ENCODE measurements around the gene DOC2B. TPM values are rescaled to one million over a fixed set of nuclear protein-coding genes. Genes with fewer than 3 reads are reported as not detected.
"Not testable (repeated sequence)": the region's sequence is repeated elsewhere in the genome, so short reads cannot be mapped to it uniquely, and the experiment has no call there.

DOC2B gene
- total RNA-seq, 1 donor from 2014 or later = 0.32 TPM

DNA sequence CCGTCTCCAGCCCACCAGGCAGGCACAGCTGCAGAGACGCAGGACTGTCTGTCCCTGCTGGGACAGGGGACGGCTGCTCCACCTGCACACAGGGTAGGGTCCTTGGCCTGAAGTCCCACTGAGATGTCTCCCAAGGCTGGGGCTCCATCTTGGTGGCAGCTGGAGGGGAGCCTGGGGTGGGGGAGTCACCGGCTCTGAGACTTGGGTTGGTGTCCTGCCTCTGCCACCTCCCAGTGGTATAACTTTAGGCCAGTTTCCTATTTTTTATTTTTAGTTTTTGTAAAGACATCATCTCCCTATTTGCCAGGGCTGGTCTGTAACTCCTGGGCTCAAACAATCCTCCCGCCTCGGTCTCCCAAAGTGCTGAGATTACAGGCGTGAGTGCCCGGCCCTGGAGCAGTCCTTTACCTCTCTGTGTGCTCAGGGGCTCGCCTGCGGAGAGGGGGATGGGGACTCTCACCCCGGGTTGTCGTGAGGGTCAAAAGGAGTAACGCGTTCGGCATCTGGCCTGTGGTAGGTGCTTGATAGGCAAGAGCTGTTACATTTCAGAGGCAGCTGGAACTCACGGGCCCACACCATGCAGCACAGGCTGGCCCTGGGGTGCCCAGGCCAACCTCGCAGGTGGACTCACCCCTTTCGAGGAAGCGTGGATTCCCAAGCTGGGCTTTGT, 46.6 kb upstream of the DOC2B start:
- no peak overlapping the region for H3K27ac Mint-ChIP-seq (ENCODE audit: unreplicated experiment)
- peak; percentile 57 for DNase-seq (ENCODE audit: low spot score)
- TF ChIP-seq, protein P1, sequence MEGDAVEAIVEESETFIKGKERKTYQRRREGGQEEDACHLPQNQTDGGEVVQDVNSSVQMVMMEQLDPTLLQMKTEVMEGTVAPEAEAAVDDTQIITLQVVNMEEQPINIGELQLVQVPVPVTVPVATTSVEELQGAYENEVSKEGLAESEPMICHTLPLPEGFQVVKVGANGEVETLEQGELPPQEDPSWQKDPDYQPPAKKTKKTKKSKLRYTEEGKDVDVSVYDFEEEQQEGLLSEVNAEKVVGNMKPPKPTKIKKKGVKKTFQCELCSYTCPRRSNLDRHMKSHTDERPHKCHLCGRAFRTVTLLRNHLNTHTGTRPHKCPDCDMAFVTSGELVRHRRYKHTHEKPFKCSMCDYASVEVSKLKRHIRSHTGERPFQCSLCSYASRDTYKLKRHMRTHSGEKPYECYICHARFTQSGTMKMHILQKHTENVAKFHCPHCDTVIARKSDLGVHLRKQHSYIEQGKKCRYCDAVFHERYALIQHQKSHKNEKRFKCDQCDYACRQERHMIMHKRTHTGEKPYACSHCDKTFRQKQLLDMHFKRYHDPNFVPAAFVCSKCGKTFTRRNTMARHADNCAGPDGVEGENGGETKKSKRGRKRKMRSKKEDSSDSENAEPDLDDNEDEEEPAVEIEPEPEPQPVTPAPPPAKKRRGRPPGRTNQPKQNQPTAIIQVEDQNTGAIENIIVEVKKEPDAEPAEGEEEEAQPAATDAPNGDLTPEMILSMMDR (IDR thresholded peaks at IDR 0.05) = no peak
- no peaks in the 10 kb centered on the region for H3K9me3 Mint-ChIP-seq (ENCODE audit: low read depth)
- no peak overlapping the region for H3K4me3 Mint-ChIP-seq (ENCODE audit: unreplicated experiment)
- no peaks in the 10 kb centered on the region for H3K36me3 Mint-ChIP-seq (ENCODE audit: low read depth)
- peaks cover 5% of the 10 kb centered on the region for H3K4me1 Mint-ChIP-seq (ENCODE audit: low read depth)
- H3K27me3 Mint-ChIP-seq (ENCODE audit: low read depth) = peaks cover 2% of the 10 kb centered on the region

DNA sequence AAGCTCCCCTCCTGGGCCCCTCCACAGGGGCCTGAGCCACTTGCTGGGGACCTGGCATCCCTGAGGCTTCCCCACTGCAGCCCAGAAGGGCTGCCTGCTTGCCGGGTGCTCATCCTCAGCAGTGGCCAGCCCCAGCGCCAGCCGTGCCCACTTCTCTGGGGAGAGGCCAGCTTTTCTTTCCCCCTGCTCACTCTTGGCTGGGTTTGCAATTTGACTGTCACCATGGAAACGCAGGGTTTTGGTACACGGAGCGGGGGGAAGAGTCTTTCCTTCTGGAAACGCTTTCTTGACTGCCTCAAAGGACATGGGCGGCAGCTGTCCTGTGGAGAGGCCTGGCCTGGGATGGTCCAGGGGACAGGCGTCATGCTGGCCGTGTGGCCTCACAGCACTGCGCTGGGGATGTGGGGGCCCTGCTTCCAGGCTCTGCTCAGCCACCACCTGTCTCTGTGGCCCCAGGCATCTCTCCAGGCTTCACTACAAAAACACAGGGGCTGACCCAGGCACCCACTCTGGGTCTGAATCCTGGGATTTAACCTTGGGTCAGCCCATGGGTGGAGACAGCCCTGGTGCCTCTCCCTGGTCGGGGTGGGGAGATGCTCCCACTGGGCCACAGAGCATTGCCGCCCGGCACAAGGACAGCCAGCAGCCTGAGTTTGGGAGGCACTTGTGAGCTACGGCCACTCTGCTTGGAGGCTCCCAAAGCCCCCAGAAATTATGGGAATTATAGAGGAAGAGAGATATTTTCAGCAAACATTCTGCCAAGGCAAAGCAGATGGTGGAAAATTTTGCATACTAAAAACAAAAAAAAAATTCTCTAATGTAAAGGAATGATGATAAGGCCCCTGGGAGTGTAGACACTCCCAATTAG, 45.9 kb upstream of the DOC2B start:
- Mint-ChIP-seq H3K4me3 (ENCODE audit: unreplicated experiment) (no peak overlapping the region), H3K9me3 (ENCODE audit: low read depth) (no peaks in the 10 kb centered on the region), H3K4me1 (ENCODE audit: low read depth) (peaks cover 5% of the 10 kb centered on the region), H3K27me3 (ENCODE audit: low read depth) (peaks cover 2% of the 10 kb centered on the region), H3K36me3 (ENCODE audit: low read depth) (no peaks in the 10 kb centered on the region), H3K27ac (ENCODE audit: unreplicated experiment) (no peak overlapping the region)
- DNase-seq (ENCODE audit: low spot score) = peak; percentile 76
- TF ChIP-seq, protein P1 (IDR thresholded peaks at IDR 0.05) = no peak

DNA sequence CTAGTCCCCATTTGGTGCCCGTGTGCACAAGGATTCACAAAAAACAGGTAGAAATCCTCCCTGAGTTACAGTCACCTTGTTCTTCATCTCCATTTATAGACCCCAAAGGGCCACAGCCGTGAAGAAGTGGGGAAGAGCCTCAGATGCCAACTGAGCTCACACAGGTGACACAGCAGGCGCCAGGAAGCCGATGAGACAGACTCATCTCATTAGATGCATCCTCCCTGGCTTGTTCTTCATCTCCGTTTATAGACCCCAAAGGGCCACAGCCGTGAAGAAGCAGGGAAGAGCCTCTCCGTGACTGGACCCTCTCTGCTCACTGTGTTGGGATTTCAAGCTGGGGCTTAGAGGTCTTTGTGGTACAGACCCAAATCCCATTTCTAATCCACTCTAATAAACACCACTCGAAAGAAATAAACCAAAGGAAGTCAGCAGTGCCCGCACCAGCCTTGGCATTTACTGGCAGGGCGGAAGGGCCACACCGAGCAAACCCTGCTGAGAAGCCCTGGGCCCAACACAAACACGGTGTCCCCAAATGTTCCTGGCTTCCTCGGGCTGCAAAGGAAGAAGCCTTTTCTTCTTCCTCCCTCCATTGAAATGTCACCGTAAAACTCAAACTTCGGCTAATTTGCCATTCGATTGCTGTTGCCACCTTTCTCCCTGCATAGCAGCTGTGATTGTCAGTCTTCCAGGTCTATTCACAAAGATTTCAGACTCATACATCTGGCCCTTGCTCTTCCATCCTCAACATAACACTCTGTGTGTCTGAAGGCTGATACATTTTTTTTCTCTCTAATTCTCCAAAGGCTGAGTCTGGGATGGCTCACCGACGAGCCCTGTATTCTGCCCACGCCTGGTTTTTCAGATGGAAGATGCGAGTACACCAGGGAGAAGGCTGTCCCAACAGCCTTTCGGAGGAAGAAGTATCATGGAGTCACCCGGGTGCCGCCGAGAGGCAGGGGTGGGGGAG, 44.9 kb upstream of the DOC2B start:
- Mint-ChIP-seq H3K9me3 (ENCODE audit: low read depth) (no peaks in the 10 kb centered on the region), H3K36me3 (ENCODE audit: low read depth) (no peaks in the 10 kb centered on the region), H3K27ac (ENCODE audit: unreplicated experiment) (no peak overlapping the region), H3K4me1 (ENCODE audit: low read depth) (peaks cover 5% of the 10 kb centered on the region), H3K27me3 (ENCODE audit: low read depth) (peaks cover 2% of the 10 kb centered on the region), H3K4me3 (ENCODE audit: unreplicated experiment) (no peak overlapping the region)
- TF ChIP-seq, protein P1 (IDR thresholded peaks at IDR 0.05) = no peak
- DNase-seq (ENCODE audit: low spot score) = peak; percentile 56

DNA sequence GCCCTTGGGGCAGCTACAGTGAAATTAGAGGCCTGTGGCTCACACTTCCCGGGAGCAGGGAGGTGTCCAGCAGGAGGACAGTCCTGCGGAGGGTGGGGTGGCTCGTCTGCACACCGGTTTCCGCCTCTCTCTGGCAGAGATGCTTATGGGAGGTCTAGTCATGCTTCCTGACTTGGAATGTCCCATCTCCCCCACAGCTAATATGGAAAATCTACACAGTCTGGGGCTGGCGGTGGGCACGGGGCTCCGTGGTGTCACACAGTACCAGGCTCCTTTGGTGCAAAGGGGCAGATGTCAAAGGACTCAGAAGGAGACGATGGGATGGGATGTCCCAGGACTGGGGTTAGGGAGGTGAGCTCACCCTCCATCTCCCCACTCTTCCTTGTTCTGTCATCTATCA, 44.1 kb upstream of the DOC2B start:
- no peaks in the 10 kb centered on the region for H3K36me3 Mint-ChIP-seq (ENCODE audit: low read depth)
- peaks cover 2% of the 10 kb centered on the region for H3K27me3 Mint-ChIP-seq (ENCODE audit: low read depth)
- DNase-seq (ENCODE audit: low spot score) = peak; percentile 52
- peaks cover 5% of the 10 kb centered on the region for H3K4me1 Mint-ChIP-seq (ENCODE audit: low read depth)
- TF ChIP-seq, protein P1 (IDR thresholded peaks at IDR 0.05) = no peak
- no peaks in the 10 kb centered on the region for H3K9me3 Mint-ChIP-seq (ENCODE audit: low read depth)
- H3K27ac Mint-ChIP-seq (ENCODE audit: unreplicated experiment) = no peak overlapping the region
- H3K4me3 Mint-ChIP-seq (ENCODE audit: unreplicated experiment) = no peak overlapping the region

DNA sequence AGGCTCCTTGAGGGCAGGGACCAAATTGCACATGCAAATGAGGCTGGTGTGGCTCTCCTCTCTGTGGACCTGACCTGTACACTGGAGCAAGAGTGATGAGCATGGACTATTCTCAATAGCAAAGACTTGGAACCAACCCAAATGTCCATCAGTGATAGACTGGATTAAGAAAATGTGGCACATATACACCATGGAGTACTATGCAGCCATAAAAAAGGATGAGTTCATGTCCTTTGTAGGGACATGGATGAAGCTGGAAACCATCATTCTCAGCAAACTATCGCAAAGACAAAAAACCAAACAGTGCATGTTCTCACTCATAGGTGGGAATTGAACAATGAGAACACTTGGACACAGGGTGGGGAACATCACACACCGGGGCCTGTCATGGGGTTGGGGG, 43.1 kb upstream of the DOC2B start:
- not testable (repeated sequence) for H3K27me3 Mint-ChIP-seq (ENCODE audit: low read depth); DNase-seq (ENCODE audit: low spot score); H3K4me1 Mint-ChIP-seq (ENCODE audit: low read depth); H3K27ac Mint-ChIP-seq (ENCODE audit: unreplicated experiment); H3K36me3 Mint-ChIP-seq (ENCODE audit: low read depth); H3K4me3 Mint-ChIP-seq (ENCODE audit: unreplicated experiment); H3K9me3 Mint-ChIP-seq (ENCODE audit: low read depth)
